Measurements from ENCODE around the gene NAGS. TPM values are rescaled to one million over a fixed set of nuclear protein-coding genes. Genes with fewer than 3 reads are reported as not detected.
"Not testable (repeated sequence)": the region's sequence is repeated elsewhere in the genome, so short reads cannot be mapped to it uniquely, and the experiment has no call there.

Gene NAGS
- total RNA-seq, 1 donor from 2014 or later, result 0.48 TPM

DNA sequence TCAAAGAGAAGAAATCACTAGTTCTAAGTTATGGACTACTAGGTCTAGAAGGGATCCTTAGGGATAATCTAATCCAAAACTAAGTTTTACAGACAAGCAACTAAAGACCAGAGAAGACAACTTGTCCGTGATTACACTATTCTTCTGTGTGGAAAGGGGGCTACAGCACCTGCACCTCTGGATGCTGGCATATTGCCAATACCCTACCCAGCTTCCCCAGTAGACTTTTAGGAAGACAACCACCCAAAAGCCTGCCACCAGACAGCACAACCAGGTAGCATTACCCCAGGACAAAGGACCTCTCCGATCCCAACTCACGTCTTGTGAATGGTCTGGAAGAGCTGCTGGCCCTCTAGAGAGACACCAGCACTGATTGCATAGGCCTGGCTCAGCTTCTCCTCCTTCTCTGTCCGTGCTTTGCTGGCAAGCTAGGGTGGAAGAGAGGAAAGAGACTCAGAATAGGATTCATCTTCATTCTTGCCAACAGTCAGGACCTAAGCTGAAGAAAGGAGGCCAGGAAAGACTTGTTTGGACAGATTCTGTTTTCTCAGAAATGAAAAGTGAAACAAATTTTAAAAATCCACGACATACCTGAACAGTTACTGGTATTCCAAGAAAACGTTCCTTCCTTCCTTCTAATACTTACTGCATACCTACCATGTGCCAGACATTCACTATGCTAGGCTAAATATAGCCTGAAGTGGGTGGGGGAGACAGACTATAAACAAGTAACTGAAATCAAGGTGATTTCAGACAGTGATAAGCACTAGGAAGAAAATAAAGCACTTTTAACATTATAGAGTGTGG is 35.6 kb downstream of the NAGS start:
- DNase-seq (ENCODE audit: low spot score), result no peak

DNA sequence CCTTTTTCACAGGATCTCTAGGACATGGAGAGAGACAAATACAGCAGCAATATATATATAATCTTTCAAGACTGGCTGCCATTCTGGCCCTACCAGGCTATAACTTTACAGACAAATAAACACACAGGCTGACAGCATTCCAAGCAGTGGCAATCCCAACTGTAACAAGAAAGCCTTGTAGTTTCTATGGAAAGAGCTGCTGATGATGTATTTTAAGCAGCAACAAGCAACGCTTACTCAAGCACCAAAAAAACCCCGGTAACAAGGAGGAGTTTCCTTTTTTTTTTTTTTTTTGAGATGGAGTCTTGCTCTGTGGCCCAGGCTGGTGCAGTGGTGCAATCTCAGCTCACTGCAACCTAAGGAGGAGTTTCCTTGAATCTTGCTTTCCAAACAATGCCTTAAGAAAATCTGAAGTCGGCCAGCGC is 38.9 kb downstream of the NAGS start:
- peak; percentile 17 for DNase-seq (ENCODE audit: low spot score)

DNA sequence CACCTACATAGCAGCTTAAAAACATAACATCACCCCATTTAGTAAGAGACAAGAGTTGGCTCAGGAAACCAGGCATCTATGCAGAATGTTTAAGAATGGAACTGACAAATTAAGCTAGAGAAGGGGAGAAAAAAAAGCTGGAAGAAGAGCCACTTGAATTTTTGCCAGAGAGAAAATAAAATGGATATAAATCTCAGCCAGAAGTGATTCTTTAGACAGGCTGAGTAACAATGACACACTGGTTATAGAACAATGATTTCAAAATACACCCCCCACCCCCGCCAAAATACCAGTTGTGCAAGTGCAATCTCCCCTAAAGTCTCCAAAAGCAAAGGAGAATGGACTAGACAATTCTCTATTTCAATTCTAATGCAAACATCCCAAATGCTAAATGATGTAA is 39.6 kb downstream of the NAGS start:
- DNase-seq (ENCODE audit: low spot score), result no peak

DNA sequence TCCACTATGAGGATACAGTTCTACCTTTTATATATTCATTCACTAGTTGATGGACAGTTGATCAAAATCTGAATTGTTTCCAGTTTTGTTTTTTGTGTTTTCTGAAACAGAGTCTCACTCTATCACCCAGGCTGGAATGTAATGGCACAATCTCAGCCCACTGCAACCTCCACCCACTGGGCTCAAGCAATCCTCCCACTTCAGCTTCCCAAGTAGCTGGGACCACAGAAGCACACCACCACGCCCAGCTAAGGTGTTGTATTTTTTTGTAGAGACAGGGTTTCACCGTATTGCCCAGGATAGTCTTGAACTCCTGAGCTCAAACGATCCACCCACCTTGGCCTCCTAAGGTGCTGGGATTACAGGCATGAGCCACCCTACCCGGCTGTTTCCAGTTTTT is 41.1 kb downstream of the NAGS start:
- no peak for DNase-seq (ENCODE audit: low spot score)

- DNase-seq (ENCODE audit: low spot score), result not testable (repeated sequence)
These were observed 42.5 kb downstream of the NAGS start for GRCh38 chr17:44046893-44047292.

- DNase-seq (ENCODE audit: low spot score), result no peak
These were observed 45.1 kb downstream of the NAGS start for GRCh38 chr17:44049294-44050060.

DNA sequence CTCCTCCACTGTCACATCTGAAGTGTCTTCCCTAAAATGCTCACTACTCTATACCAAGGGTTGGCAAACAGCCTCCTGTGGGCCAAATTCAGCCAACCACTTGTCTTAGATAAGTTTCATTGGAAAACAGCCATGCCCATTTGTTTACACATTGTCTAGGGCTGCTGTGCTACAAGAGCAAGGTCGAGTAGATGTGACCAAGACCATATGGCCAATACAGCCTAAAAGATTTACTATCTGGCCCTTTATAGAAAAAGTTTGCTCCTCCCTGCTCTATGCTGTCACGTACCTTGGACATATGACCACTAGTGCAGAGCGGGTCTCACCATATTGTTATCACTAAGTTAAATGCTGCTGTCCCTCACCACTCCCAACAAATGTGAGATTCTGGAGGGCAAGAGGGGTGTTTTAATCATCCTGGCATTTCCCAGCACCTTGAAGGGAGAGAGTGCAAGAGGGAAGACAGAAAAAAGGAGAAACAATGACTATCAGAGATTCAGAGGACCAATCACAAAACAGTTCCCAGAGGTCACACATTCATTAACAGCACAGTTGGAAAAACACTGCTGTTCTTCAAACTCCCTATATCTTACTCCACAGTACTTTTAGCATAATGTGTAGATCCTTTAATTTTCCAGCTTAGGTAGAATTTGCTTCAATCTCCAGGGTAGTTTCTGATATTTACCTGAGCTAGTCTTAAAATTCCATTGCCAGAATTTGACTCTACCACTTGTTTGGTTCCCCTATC is 48.9 kb downstream of the NAGS start:
- DNase-seq (ENCODE audit: low spot score), result no peak

Other genes starting within 250 kb of the NAGS start
- 0.96 TPM for gene SOST, start 245.8 kb upstream of the NAGS start, total RNA-seq (ENCODE audit: insufficient read depth, low replicate concordance)
- 57.5 TPM for gene DUSP3, start 225.6 kb upstream of the NAGS start, total RNA-seq (ENCODE audit: insufficient read depth, low replicate concordance)
- 1.4 TPM for gene CFAP97D1, start 224.2 kb upstream of the NAGS start, total RNA-seq (ENCODE audit: insufficient read depth, low replicate concordance)
- gene MPP3, start 171.5 kb upstream of the NAGS start, total RNA-seq (ENCODE audit: insufficient read depth, low replicate concordance), result 11.6 TPM
- gene CD300LG, start 157.4 kb upstream of the NAGS start, total RNA-seq (ENCODE audit: insufficient read depth, low replicate concordance), result not detected
- gene MPP2, start 97.1 kb upstream of the NAGS start, total RNA-seq (ENCODE audit: insufficient read depth, low replicate concordance), result 5.5 TPM
- gene PPY, start 62.1 kb upstream of the NAGS start, total RNA-seq (ENCODE audit: insufficient read depth, low replicate concordance), result not detected
- gene PYY, start 50.7 kb upstream of the NAGS start, total RNA-seq (ENCODE audit: insufficient read depth, low replicate concordance), result not detected
- 47.2 TPM for gene TMEM101, start 10.3 kb downstream of the NAGS start, total RNA-seq (ENCODE audit: insufficient read depth, low replicate concordance)
- 27.2 TPM for gene LSM12, start 62.0 kb downstream of the NAGS start, total RNA-seq (ENCODE audit: insufficient read depth, low replicate concordance)
- gene G6PC3, start 66.1 kb downstream of the NAGS start, total RNA-seq (ENCODE audit: insufficient read depth, low replicate concordance), result 3.6 TPM
- 26.7 TPM for gene HDAC5, start 119.0 kb downstream of the NAGS start, total RNA-seq (ENCODE audit: insufficient read depth, low replicate concordance)
- gene HROB, start 137.3 kb downstream of the NAGS start, total RNA-seq (ENCODE audit: insufficient read depth, low replicate concordance), result 2.6 TPM
- not detected for gene ASB16, start 166.1 kb downstream of the NAGS start, total RNA-seq (ENCODE audit: insufficient read depth, low replicate concordance)
- gene TMUB2, start 182.3 kb downstream of the NAGS start, total RNA-seq (ENCODE audit: insufficient read depth, low replicate concordance), result 24.6 TPM
- gene ATXN7L3, start 195.3 kb downstream of the NAGS start, total RNA-seq (ENCODE audit: insufficient read depth, low replicate concordance), result 33.0 TPM
- 123 TPM for gene UBTF, start 215.1 kb downstream of the NAGS start, total RNA-seq (ENCODE audit: insufficient read depth, low replicate concordance)